Mammary epithelial cell (primary cell): ENCODE measurements around the gene SMYD5.

Experiments
- EZH2 ChIP-seq: IDR thresholded peaks from 2 replicates; pipeline ENCODE4 v1.6.1; 2012; ENCODE audit warnings: low read length, inconsistent platforms, borderline replicate concordance
- TF ChIP-seq, protein P1 (sequence below), 2 donors: IDR thresholded peaks in 1 of 2; conservative IDR thresholded peaks in 1 of 2; 2 replicates each; pipeline ENCODE4 v1.5.1; 2011 to 2012; ENCODE audit warnings: inconsistent platforms in 2 of 2, low read length in 2 of 2, mild to moderate bottlenecking in 2 of 2, control low read depth in 1 of 2, low read depth in 1 of 2; ENCODE audit not compliant: insufficient read depth in 1 of 2; ENCODE audit errors: extremely low read depth in 1 of 2

DNA sequence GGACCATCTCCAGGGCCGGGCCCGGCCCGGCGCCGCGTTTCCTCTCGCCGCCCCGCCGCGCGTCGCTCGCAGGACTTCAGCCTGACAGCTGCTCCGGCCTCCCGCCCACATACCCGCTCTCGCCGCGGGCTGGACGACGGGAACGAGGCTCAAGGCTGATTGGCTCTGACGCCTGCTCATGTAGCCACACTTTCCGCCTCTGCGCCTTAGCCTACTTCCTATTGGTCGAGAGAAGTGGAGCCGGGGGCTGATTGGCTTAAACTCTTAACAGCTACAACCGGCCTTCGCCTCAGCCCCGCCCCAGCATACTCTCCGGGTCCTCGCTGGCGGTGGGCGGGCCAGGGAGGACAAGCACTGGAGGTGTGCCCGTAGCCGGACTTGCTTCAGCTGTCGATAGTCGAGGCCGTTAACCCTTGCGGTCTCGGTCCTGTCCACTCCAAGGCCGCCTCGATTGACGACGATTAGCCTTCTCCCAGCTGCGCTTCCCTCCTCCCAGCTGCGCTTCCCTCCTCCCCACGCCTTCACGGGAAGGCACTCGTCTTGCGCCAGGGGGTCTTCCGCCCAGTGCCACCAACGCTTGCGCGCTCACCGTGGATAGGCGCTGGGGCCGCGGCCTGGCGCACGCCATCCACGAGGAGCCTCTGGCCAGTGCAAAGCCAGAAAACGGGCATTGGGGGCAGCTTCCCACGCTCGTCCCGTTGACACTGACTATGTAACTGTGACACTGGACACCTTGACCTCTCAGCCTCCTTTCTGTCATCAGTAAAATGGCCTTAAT is 19.3 kb downstream of the SMYD5 start, which contains the start of gene PRADC1:
- TF ChIP-seq, protein P1, sequence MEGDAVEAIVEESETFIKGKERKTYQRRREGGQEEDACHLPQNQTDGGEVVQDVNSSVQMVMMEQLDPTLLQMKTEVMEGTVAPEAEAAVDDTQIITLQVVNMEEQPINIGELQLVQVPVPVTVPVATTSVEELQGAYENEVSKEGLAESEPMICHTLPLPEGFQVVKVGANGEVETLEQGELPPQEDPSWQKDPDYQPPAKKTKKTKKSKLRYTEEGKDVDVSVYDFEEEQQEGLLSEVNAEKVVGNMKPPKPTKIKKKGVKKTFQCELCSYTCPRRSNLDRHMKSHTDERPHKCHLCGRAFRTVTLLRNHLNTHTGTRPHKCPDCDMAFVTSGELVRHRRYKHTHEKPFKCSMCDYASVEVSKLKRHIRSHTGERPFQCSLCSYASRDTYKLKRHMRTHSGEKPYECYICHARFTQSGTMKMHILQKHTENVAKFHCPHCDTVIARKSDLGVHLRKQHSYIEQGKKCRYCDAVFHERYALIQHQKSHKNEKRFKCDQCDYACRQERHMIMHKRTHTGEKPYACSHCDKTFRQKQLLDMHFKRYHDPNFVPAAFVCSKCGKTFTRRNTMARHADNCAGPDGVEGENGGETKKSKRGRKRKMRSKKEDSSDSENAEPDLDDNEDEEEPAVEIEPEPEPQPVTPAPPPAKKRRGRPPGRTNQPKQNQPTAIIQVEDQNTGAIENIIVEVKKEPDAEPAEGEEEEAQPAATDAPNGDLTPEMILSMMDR (conservative IDR thresholded peaks at IDR 0.05 in 1 of 2, IDR thresholded peaks at IDR 0.05 in 1 of 2; ENCODE audit: extremely low read depth in 1 of 2, insufficient read depth in 1 of 2, low read depth in 1 of 2, low read length in 2 of 2), result no peak
- TF ChIP-seq EZH2, result no peak
